Cardiac ventricle fibroblast (primary cell): Measurements from ENCODE around the gene SLC7A11. TPM values are rescaled to one million over a fixed set of nuclear protein-coding genes. Genes with fewer than 3 reads are reported as not detected.

Experiments used
- total RNA-seq: library from RNA; depleted of rRNA; stranded (reverse); fragments of >200 nt; gene quantifications from 2 replicates; pipeline ENCODE4 v1.2.3, GENCODE V29; 2015

Gene SLC7A11
- 5.4 and 5.7 TPM in 2 replicates for total RNA-seq

DNA sequence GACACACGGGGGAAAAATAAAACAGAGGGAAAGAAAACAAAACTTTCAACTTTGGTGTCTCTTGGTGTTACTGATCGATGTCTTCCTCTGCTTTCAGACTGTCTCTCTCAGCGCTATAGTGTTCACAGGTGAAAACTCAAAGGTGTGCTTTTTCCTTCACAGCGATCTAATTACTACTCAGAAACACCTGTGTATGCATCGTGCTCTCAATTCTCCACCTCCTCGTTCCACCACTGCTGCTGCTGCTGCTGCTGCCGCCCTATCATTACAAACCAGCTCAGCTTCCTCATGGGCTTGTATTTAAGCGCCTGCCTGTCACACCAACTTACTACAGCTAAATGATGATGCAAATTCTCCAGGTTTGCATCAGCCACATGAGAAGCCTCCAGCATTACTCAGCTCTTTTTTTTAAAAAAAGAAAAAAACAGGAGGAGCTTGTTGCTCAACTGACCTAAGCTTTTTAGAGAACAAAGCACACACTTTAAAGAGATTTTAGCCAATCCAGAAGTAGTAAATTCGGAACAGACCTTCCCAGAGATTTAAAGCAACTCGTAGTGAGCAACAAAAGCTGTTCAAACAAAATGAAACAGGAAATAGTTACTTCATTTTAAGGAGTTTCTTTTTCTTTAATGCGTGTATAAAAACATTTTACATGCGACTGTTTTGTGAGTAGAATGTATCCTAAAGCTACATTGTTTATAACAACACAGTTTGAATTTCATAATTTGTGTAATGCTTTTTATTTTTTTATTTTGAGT lies at the start of gene SLC7A11:
TSS of gene SLC7A11 (minus strand) at position 274 of the 758 bp plus-strand sequence. CDS start 280 bp downstream, outside the sequence.

